Spleen (tissue), 11 donors: ENCODE data around the gene CCDC90B. TPM values are rescaled to one million over a fixed set of nuclear protein-coding genes. Genes with fewer than 3 reads are reported as not detected.

Experiments used
- DNase-seq: peaks from one replicate; pipeline ENCODE4 v3.0.0-alpha.2; 2020
- H3K27ac ChIP-seq, 8 donors: fragments of 200-600 bp; sonication (generic) in 7 of 8; 1 replicate in 4 of 8; 2 replicates in 4 of 8; pipeline versions ENCODE4 v1.5.0 to v1.8.0; 2016 to 2021; ENCODE audit warnings: inconsistent platforms in 4 of 8, mild to moderate bottlenecking in 4 of 8, moderate library complexity in 1 of 8
- H3K27me3 ChIP-seq, 7 donors: fragments of 200-600 bp; sonication (generic) in 6 of 7; replicated peaks in 1 of 7; 1 replicate in 4 of 7; 2 replicates in 3 of 7; pipeline versions ENCODE4 v1.5.0 to v1.8.0; 2016 to 2021; ENCODE audit warnings: inconsistent platforms in 3 of 7, mild to moderate bottlenecking in 1 of 7
- H3K36me3 ChIP-seq, 6 donors: fragments of 200-600 bp; sonication (generic) in 5 of 6; 1 replicate in 4 of 6; 2 replicates in 2 of 6; pipeline versions ENCODE4 v1.5.0 to v1.8.0; 2016 to 2021; ENCODE audit warnings: inconsistent platforms in 2 of 6
- H3K4me1 ChIP-seq, 6 donors: fragments of 200-600 bp; sonication (generic) in 5 of 6; 1 replicate in 3 of 6; 2 replicates in 3 of 6; pipeline versions ENCODE4 v1.5.0 to v1.8.0; 2016 to 2021; ENCODE audit warnings: inconsistent platforms in 3 of 6
- H3K4me3 ChIP-seq, 8 donors: fragments of 200-600 bp; sonication (generic) in 7 of 8; 1 replicate in 4 of 8; 2 replicates in 4 of 8; pipeline versions ENCODE4 v1.5.0 to v1.8.0; 2016 to 2021; ENCODE audit warnings: inconsistent platforms in 4 of 8, mild to moderate bottlenecking in 4 of 8, moderate library complexity in 2 of 8
- H3K9me3 ChIP-seq, 8 donors: fragments of 200-600 bp; sonication (generic) in 7 of 8; 1 replicate in 4 of 8; 2 replicates in 4 of 8; pipeline versions ENCODE4 v1.5.0 to v1.8.0; 2016 to 2021; ENCODE audit warnings: inconsistent platforms in 4 of 8
- CTCF ChIP-seq, 11 experiments: fragments of 200-600 bp in 7 of 11; fragments of 450-650 bp in 4 of 11; sonication (generic) in 4 of 11; IDR thresholded peaks in 8 of 11; conservative IDR thresholded peaks in 3 of 11; 1 replicate in 7 of 11; 2 replicates in 4 of 11; pipeline versions ENCODE4 v1.4.0 to v1.8.0; 2016 to 2021; ENCODE audit warnings: antibody characterized with exemption in 11 of 11, inconsistent platforms in 4 of 11, mild to moderate bottlenecking in 1 of 11
- POLR2A ChIP-seq, 3 donors: fragments of 450-650 bp; IDR thresholded peaks; one replicate each; pipeline ENCODE4 v1.5.1; 2017; ENCODE audit warnings: antibody characterized with exemption in 3 of 3, mild to moderate bottlenecking in 1 of 3
- POLR2AphosphoS5 ChIP-seq, 3 donors: sonication (generic); formaldehyde crosslinking; IDR thresholded peaks; one replicate each; pipeline ENCODE4 v1.5.1; 2017; ENCODE audit warnings: antibody characterized with exemption in 3 of 3
- WGBS, 5 donors: extraction: QIAGEN DNeasy Blood & Tissue Kit in 3 of 5; methylation state at CpG; one replicate each; pipeline versions ENCODE4 v1.1.5 to v1.1.7; 2013 to 2018; 5-methylcytosine and 5-hydroxymethylcytosine counted together
- intact Hi-C: fragments of 100-400 bp; cut with DNase I; formaldehyde crosslinking; loops from one replicate; pipeline ENCODE4 v1.15.0; 2023; ENCODE audit warnings: low total_unique reads
- polyA plus RNA-seq, 3 donors: library from polyadenylated mRNA; stranded (reverse); fragments of 200-250 nt; gene quantifications; one replicate each; pipeline ENCODE4 v1.2.1, GENCODE V29; 2013
- total RNA-seq, 7 donors: library from RNA; depleted of rRNA in 3 of 7; stranded (reverse); fragments of >200 nt in 3 of 7; fragmentation: NEBNext Ultra II Directional in 4 of 7; extraction: Animal tissue kit (Norgen Biotek cat#: 25700) in 4 of 7; gene quantifications; one replicate each; pipeline versions ENCODE4 v1.1.0 to v1.2.1, GENCODE V29; 2016 to 2021
- donor health status: healthy with polysubstance abuse.
- donor health status: DM: no; HTN: no; CAD: no; lungs with moderate emphysema.
- donor health status: DM: no; HTN: no; CAD: no.
- donor health status: Bipolar disorder and iron deficiency.
- donor health status: healthy.
- donor health status: DM: no; HTN: no; CAD: no.
- donor health status: DM: yes; HTN: yes; CAD: no.

CCDC90B gene
- total and polyA plus RNA-seq, 10 donors = 26.6 to 54.5 (median 36.6) TPM

DNA sequence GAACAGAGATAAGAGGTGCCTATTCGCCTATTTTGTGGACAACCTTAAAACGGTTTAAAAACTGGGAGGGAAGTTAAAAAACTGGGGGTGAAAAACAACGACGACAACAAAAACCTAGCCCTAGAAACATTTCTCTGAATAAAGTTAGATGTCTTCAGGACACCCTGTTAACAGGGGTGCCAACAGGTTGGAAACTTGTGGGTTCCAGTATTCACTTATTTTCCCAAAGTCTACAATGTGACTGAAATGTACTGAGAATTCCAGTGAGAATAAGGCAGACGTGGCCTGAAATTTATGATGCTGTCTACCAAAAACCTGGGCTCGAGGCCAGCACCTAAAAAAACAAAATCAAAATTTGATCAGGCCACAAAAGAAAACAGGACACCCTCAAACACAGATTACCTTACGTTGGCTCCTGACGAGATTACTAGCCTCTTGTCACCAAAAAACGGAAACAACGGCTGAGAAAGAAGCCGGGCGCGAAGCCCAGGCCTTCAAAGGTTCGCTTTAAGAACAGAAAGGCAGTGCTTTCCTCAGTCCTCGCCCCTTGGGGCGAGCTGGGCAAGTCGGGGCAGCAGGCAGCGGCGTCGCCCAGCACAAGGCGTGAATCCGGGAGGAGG is 906 bp downstream of the CCDC90B start:
- no peak for TF ChIP-seq CTCF (IDR thresholded peaks at IDR 0.05 in 8 of 11, conservative IDR thresholded peaks at IDR 0.05 in 3 of 11)
- no peak for TF ChIP-seq POLR2AphosphoS5 (IDR thresholded peaks at IDR 0.05)
- no peak for TF ChIP-seq POLR2A (IDR thresholded peaks at IDR 0.05)
- H3K27me3 ChIP-seq = no peaks in the 10 kb centered on the region
- peaks cover 0 to 3% (median under 1%) of the 10 kb centered on the region in 6 donors for H3K36me3 ChIP-seq
- peak overlapping the region; percentile 95 to 99 (median 97) for H3K27ac ChIP-seq
- no peaks in the 10 kb centered on the region for H3K9me3 ChIP-seq
- peaks cover 14 to 66% (median 47%) of the 10 kb centered on the region in 6 donors for H3K4me1 ChIP-seq
- 0 to 2% (median 2%) methylated on average over 22 of the region's 22 CpGs for WGBS, 5 donors
- no peak for DNase-seq
- intact Hi-C loops = no loop called here
- peak overlapping the region; percentile 64 to 90 (median 82) for H3K4me3 ChIP-seq

- no peak for DNase-seq
- WGBS, 5 donors = 17 to 30% (median 21%) methylated on average over 3 of the region's 3 CpGs
Observed at GRCh38 chr11:83284501-83285150, 1.5 kb downstream of the CCDC90B start.

DNA sequence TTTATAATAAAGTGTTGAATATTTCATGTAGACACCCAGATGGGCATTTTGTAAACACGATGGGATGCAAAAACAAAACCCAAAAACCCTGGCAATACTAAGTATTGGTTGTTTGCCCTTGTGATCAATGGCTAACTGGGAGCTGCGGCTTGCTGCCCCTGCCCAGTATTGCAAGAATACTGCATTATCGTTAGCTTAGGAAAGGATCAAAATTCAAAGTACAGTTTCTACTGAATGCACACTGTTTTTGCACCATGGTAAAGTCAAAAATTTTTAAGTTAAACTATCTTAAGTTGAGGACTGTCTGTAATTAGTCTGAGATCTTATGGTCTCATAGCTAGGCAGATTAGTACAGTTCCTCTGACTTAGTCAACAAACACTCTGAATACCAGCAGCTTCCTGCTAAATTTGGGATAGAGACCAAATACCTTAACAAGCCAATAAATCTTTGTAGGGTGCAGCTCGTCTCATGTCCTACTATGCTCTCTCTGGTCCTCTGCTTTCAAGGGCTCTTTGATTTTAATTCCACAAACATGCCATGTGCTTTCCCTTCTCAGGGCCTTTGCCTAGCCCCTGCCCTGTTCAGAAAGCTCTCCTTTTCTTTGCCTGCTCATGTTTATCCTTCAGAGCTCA is 4.0 kb downstream of the CCDC90B start:
- H3K27me3 ChIP-seq = no peaks in the 10 kb centered on the region
- WGBS, 5 donors = 66 to 85% (median 75%) methylated on average over 4 of the region's 4 CpGs
- peaks cover 14 to 63% (median 46%) of the 10 kb centered on the region in 6 donors for H3K4me1 ChIP-seq
- intact Hi-C loops = no loop called here
- DNase-seq = no peak
- peaks cover 0 to 32% (median 24%) of the 10 kb centered on the region in 6 donors for H3K36me3 ChIP-seq
- H3K4me3 ChIP-seq = no peak overlapping the region
- H3K9me3 ChIP-seq = no peaks in the 10 kb centered on the region
- no peak for TF ChIP-seq CTCF (IDR thresholded peaks at IDR 0.05 in 8 of 11, conservative IDR thresholded peaks at IDR 0.05 in 3 of 11)
- no peak for TF ChIP-seq POLR2AphosphoS5 (IDR thresholded peaks at IDR 0.05)
- TF ChIP-seq POLR2A (IDR thresholded peaks at IDR 0.05) = no peak
- no peak overlapping the region for H3K27ac ChIP-seq

More at GRCh38 chr11:83284501-83285150, 1.5 kb downstream of the CCDC90B start:
- intact Hi-C loops = no loop called here
- TF ChIP-seq POLR2AphosphoS5 (IDR thresholded peaks at IDR 0.05) = no peak
- TF ChIP-seq POLR2A (IDR thresholded peaks at IDR 0.05) = no peak
- TF ChIP-seq CTCF (IDR thresholded peaks at IDR 0.05 in 8 of 11, conservative IDR thresholded peaks at IDR 0.05 in 3 of 11) = no peak
- Histone ChIP-seq H3K9me3 (no peaks in the 10 kb centered on the region), H3K4me3 (peak overlapping the region; percentile 64 to 90 (median 82)), H3K27ac (peak overlapping the region in 7 of 8 donors; percentile 95 to 99 (median 97)), H3K27me3 (no peaks in the 10 kb centered on the region), H3K36me3 (peaks cover 0 to 9% (median 3%) of the 10 kb centered on the region in 6 donors), H3K4me1 (peaks cover 14 to 67% (median 47%) of the 10 kb centered on the region in 6 donors)

GRCh38 chr11:83280256-83280655 is 5.9 kb downstream of the CCDC90B start:
- H3K9me3 ChIP-seq = no peaks in the 10 kb centered on the region
- H3K36me3 ChIP-seq = peaks cover 0 to 52% (median 40%) of the 10 kb centered on the region in 6 donors
- no peak for DNase-seq
- WGBS, 5 donors = 73 to 88% (median 84%) methylated on average over 1 of the region's 1 CpG
- H3K4me3 ChIP-seq = no peak overlapping the region
- no peak overlapping the region for H3K27ac ChIP-seq
- H3K4me1 ChIP-seq = peaks cover 14 to 52% (median 42%) of the 10 kb centered on the region in 6 donors
- TF ChIP-seq POLR2A (IDR thresholded peaks at IDR 0.05) = no peak
- TF ChIP-seq POLR2AphosphoS5 (IDR thresholded peaks at IDR 0.05) = no peak
- no peak for TF ChIP-seq CTCF (IDR thresholded peaks at IDR 0.05 in 8 of 11, conservative IDR thresholded peaks at IDR 0.05 in 3 of 11)
- intact Hi-C loops = no loop called here
- H3K27me3 ChIP-seq = no peaks in the 10 kb centered on the region
